ENCODE measurements around the gene BNC1.

DNA sequence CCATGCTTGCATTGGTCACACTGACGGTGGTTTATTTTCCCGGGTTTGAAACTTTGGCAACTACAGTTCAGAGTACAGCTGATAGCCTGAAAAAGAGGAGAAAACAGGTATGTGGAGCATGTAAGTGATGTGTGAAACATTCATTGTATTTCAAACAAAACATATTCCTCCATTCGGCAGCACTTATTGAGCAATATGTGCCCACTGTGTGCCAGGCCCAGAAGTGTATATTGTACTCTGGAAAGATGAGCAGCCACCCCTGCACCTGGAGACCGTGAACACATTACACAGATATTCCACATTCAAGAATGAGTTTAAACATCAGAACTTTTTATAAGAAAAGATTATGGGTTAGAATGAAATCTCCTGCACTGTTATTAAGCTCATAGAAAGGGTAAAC, 16.3 kb downstream of the BNC1 start:
- TF ChIP-seq, protein P1, sequence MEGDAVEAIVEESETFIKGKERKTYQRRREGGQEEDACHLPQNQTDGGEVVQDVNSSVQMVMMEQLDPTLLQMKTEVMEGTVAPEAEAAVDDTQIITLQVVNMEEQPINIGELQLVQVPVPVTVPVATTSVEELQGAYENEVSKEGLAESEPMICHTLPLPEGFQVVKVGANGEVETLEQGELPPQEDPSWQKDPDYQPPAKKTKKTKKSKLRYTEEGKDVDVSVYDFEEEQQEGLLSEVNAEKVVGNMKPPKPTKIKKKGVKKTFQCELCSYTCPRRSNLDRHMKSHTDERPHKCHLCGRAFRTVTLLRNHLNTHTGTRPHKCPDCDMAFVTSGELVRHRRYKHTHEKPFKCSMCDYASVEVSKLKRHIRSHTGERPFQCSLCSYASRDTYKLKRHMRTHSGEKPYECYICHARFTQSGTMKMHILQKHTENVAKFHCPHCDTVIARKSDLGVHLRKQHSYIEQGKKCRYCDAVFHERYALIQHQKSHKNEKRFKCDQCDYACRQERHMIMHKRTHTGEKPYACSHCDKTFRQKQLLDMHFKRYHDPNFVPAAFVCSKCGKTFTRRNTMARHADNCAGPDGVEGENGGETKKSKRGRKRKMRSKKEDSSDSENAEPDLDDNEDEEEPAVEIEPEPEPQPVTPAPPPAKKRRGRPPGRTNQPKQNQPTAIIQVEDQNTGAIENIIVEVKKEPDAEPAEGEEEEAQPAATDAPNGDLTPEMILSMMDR (IDR thresholded peaks at IDR 0.05), result no peak
- no peak for TF ChIP-seq POLR2A (IDR thresholded peaks at IDR 0.05)
